GM12878 (cell line): Measurements from ENCODE around the gene ITGA8. TPM values are rescaled to one million over a fixed set of nuclear protein-coding genes. Genes with fewer than 3 reads are reported as not detected.

Source experiments
- ATAC-seq: fragments of 200-7000 bp; cut with Tn5 transposase; 3 replicates; pipeline ENCODE4 v1.9.1; 2020; ENCODE audit warnings: mild to moderate bottlenecking, moderate library complexity
- BruUV-seq: library from RNA; stranded (reverse); fragments of 400-500 nt; replicated peaks from 2 replicates; lab custom pipeline; 2021; lab: Mats Ljungman, UMichigan
- CTCF ChIA-PET: fragments of 300-600 bp; sonication (Branson Sonifier 250); formaldehyde crosslinking; extraction: SDS; loops from one replicate; lab custom pipeline; 2021; ENCODE audit warnings: inconsistent platforms; lab: Yijun Ruan, JAX
- POLR2A ChIA-PET: fragments of 350-600 bp; formaldehyde crosslinking; extraction: SDS; loops from one replicate; lab custom pipeline; 2021; ENCODE audit warnings: inconsistent platforms; lab: Charles Lee
- RAD21 ChIA-PET: fragments of 300-600 bp; sonication (Branson Sonifier 250); formaldehyde crosslinking; loops from one replicate; lab custom pipeline; 2023; ENCODE audit warnings: antibody characterized with exemption; ENCODE audit not compliant: unreplicated experiment; lab: Charles Lee
- SMC1A ChIA-PET: fragments of 300-600 bp; sonication (Branson Sonifier 250); formaldehyde crosslinking; loops from one replicate; lab custom pipeline; 2023; ENCODE audit not compliant: unreplicated experiment, uncharacterized antibody; lab: Charles Lee
- DNase-seq: peaks from one replicate; pipeline ENCODE4 v3.0.0-alpha.2; 2011; ENCODE audit warnings: low read depth, low spot score
- FAIRE-seq: peaks from 3 replicates; lab custom pipeline; 2011; peaks lifted over from hg19 to GRCh38; lab: Jason Lieb, UNC
- H2AFZ ChIP-seq: 2 replicates; pipeline ENCODE4 v1.6.0; 2011; ENCODE audit warnings: low read depth, low read length, control low read depth; ENCODE audit not compliant: control insufficient read depth
- H3K27ac ChIP-seq: 2 replicates; pipeline ENCODE4 v1.5.1; 2011; ENCODE audit warnings: control low read depth; ENCODE audit not compliant: control insufficient read depth, insufficient read depth
- H3K27me3 ChIP-seq, 2 experiments: replicated peaks in 1 of 2; 2 replicates each; pipeline versions ENCODE4 v1.6.0 to v1.6.1; 2011; ENCODE audit warnings: low read length in 1 of 2; ENCODE audit not compliant: control insufficient read depth in 2 of 2, insufficient read depth in 2 of 2
- H3K36me3 ChIP-seq, 2 experiments: 2 replicates each; pipeline ENCODE4 v1.5.1; 2011; ENCODE audit warnings: low read length in 1 of 2; ENCODE audit not compliant: control insufficient read depth in 2 of 2, insufficient read depth in 2 of 2
- H3K4me1 ChIP-seq: 2 replicates; pipeline ENCODE4 v1.6.1; 2011; ENCODE audit warnings: mild to moderate bottlenecking, low read length, moderate library complexity, mixed read lengths; ENCODE audit not compliant: control insufficient read depth, insufficient read depth
- H3K4me2 ChIP-seq: 2 replicates; pipeline ENCODE4 v1.6.0; 2011; ENCODE audit warnings: control low read depth; ENCODE audit not compliant: control insufficient read depth, insufficient read depth
- H3K4me3 ChIP-seq: fragments of 200-600 bp; sonication (generic); 2 replicates; pipeline ENCODE4 v1.5.1; 2016
- H3K79me2 ChIP-seq: 2 replicates; pipeline ENCODE4 v1.6.0; 2011; ENCODE audit warnings: low read length; ENCODE audit not compliant: control insufficient read depth, insufficient read depth
- H3K9ac ChIP-seq: 2 replicates; pipeline ENCODE4 v1.8.0; 2011; ENCODE audit warnings: low read length, control low read depth, mixed read lengths; ENCODE audit not compliant: control insufficient read depth, insufficient read depth
- H3K9me3 ChIP-seq: replicated peaks from 3 replicates; pipeline ENCODE4 v1.5.1; 2011; ENCODE audit warnings: mild to moderate bottlenecking, low read length; ENCODE audit not compliant: control insufficient read depth, insufficient read depth
- H4K20me1 ChIP-seq: 2 replicates; pipeline ENCODE4 v1.6.0; 2011; ENCODE audit not compliant: control insufficient read depth, insufficient read depth
- BACH1 ChIP-seq: fragments of 450-650 bp; IDR thresholded peaks from 2 replicates; pipeline ENCODE4 v1.6.1; 2017; ENCODE audit warnings: mild to moderate bottlenecking, borderline replicate concordance
- CREM ChIP-seq: IDR thresholded peaks from 2 replicates; pipeline ENCODE4 v1.6.1; 2014; ENCODE audit warnings: antibody characterized with exemption, low read depth
- E2F4 ChIP-seq: IDR thresholded peaks from 2 replicates; pipeline ENCODE4 v1.6.1; 2012; ENCODE audit warnings: low read depth, low read length, improper control_type of control experiment
- E4F1 ChIP-seq: fragments of 450-650 bp; IDR thresholded peaks from 2 replicates; pipeline ENCODE4 v1.6.1; 2018; ENCODE audit warnings: borderline replicate concordance, mild to moderate bottlenecking; ENCODE audit not compliant: partially characterized antibody
- ETV6 ChIP-seq, 2 experiments: fragments of 450-650 bp in 1 of 2; IDR thresholded peaks in 1 of 2; conservative IDR thresholded peaks in 1 of 2; 2 replicates each; pipeline ENCODE4 v1.6.1; 2014; ENCODE audit warnings: antibody characterized with exemption in 1 of 2, borderline replicate concordance in 1 of 2, low read depth in 1 of 2, mild to moderate bottlenecking in 1 of 2, moderate library complexity in 1 of 2
- EZH2 ChIP-seq: IDR thresholded peaks from 2 replicates; pipeline ENCODE4 v1.6.1; 2012; ENCODE audit warnings: low read depth, mild to moderate bottlenecking, control low read depth, inconsistent platforms, low read length, borderline replicate concordance; ENCODE audit not compliant: control insufficient read depth
- FOXK2 ChIP-seq: fragments of 450-650 bp; IDR thresholded peaks from 2 replicates; pipeline ENCODE4 v1.6.1; 2017; ENCODE audit warnings: mild to moderate bottlenecking, moderate library complexity
- GABPA ChIP-seq: IDR thresholded peaks from 2 replicates; pipeline ENCODE4 v1.6.1; 2014; ENCODE audit warnings: antibody characterized with exemption, low read depth, mild to moderate bottlenecking, inconsistent platforms
- IKZF1 ChIP-seq: fragments of 450-650 bp; conservative IDR thresholded peaks from 2 replicates; pipeline ENCODE4 v1.6.1; 2017; ENCODE audit warnings: antibody characterized with exemption, mild to moderate bottlenecking
- KAT2A ChIP-seq: conservative IDR thresholded peaks from 2 replicates; pipeline ENCODE4 v1.6.1; 2011; ENCODE audit warnings: low read depth, low read length; ENCODE audit not compliant: control insufficient read depth
- MTA2 ChIP-seq: fragments of 450-650 bp; IDR thresholded peaks from 2 replicates; pipeline ENCODE4 v1.6.1; 2016; ENCODE audit warnings: low read depth, mild to moderate bottlenecking, moderate library complexity
- MYB ChIP-seq: fragments of 150-350 bp; IDR thresholded peaks from 2 replicates; pipeline ENCODE4 v1.6.1; 2014; ENCODE audit warnings: mild to moderate bottlenecking, low read depth, low read length, borderline replicate concordance
- NR2C2 ChIP-seq: IDR thresholded peaks from 2 replicates; pipeline ENCODE4 v1.6.1; 2011; ENCODE audit warnings: borderline replicate concordance, low read depth; ENCODE audit not compliant: control insufficient read depth, insufficient read length
- RB1 ChIP-seq: fragments of 450-650 bp; formaldehyde crosslinking; IDR thresholded peaks from 2 replicates; pipeline ENCODE4 v1.6.1; 2017; ENCODE audit warnings: mild to moderate bottlenecking, borderline replicate concordance
- RUNX3 ChIP-seq: IDR thresholded peaks from 2 replicates; pipeline ENCODE4 v1.6.1; 2012; ENCODE audit warnings: low read length, inconsistent platforms
- SRF ChIP-seq, 2 experiments: IDR thresholded peaks; 2 replicates each; pipeline ENCODE4 v1.6.1; 2011; ENCODE audit warnings: low read depth in 2 of 2, low read length in 2 of 2, mild to moderate bottlenecking in 1 of 2, moderate library complexity in 1 of 2
- TAF1 ChIP-seq: IDR thresholded peaks from 2 replicates; pipeline ENCODE4 v1.6.1; 2011; ENCODE audit warnings: mild to moderate bottlenecking, low read depth, low read length, borderline replicate concordance
- WGBS: methylation state at CpG from one replicate; pipeline ENCODE4 v1.1.6; 2016; ENCODE audit warnings: low lambda C conversion rate; ENCODE audit not compliant: insufficient replicate concordance, insufficient coverage; ENCODE audit errors: missing lambda C conversion rate; 5-methylcytosine and 5-hydroxymethylcytosine counted together
- in situ Hi-C: fragments of 300-500 bp; cut with MboI; formaldehyde crosslinking; loops from 9 replicates; pipeline ENCODE4 v1.14.3; 2018; ENCODE audit warnings: mixed read lengths
- intact Hi-C: fragments of 100-400 bp; cut with micrococcal nuclease; formaldehyde crosslinking; loops from one replicate; pipeline ENCODE4 v1.14.2; 2022; ENCODE audit not compliant: unreplicated experiment
- polyA plus RNA-seq, 11 experiments: library from polyadenylated mRNA; depleted of rRNA in 4 of 11; unstranded in 6 of 11; stranded (reverse) in 5 of 11; fragments of >200 nt; fragmentation: Nextera tagmentation in 4 of 11; fragmentation: Illumina TruSeq in 1 of 11; extraction: Ambion mirVana in 4 of 11; extraction: Trizol in 1 of 11; gene quantifications; 1 replicate in 1 of 11; 2 replicates in 10 of 11; pipeline versions ENCODE4 v1.2.1 to v1.2.3, GENCODE V29; 2011 to 2016; ENCODE audit warnings: inconsistent platforms in 2 of 11, missing spikeins in 2 of 11, low read depth in 1 of 11
- total RNA-seq, 4 experiments: library from RNA; depleted of rRNA in 3 of 4; stranded (reverse); fragments of >200 nt in 3 of 4; fragmentation: Illumina TruSeq in 1 of 4; extraction: Trizol in 1 of 4; gene quantifications; 2 replicates each; pipeline versions ENCODE4 v1.2.1 to v1.2.3, GENCODE V29; 2013 to 2021
- TF ChIP-seq, protein P1 (sequence below): fragments of 450-650 bp; IDR thresholded peaks from 2 replicates; pipeline ENCODE4 v1.6.1; 2014; ENCODE audit warnings: mild to moderate bottlenecking

The ITGA8 gene
- total and polyA plus RNA-seq, 10 of the 15 experiments (the other 5 are each of a cell fraction or from before 2014, with no cell fraction given): 0.03 TPM; not detected in 9

DNA sequence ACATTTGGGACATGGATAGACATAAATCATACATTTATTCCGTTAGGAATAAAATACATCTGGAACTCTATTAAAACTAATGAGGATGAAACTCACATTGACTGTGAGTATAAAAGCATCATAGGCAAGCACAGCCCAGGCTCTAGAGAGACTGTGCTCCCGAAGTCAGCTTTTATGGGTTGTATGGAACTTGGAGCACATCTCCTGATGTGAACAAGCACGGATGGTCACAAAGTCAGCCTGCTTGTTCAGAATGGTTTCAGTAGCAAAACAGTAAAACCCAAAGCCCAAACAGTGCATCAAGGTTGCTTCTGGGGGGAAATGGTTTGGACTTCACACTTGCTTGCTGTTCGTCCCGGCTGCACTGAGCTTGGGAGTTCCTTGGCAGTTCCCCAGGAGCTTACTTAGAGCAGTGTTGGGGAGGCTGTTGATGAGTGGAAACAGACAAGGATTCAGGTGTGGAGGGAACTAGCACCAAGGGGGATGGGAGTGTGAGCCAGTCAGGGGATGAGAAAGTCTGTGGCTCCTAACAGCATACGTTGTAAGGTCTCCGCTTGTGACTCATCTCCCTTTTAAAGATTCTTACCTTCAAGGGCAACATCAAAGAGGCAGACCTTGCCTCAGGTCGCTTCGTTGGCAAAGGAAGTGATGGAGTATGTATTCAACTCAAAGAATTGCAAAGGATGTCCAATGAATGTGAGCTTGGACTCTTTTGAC lies 19.7 kb upstream of the ITGA8 start:
- ChIA-PET SMC1A (no interaction called here), CTCF (interaction anchor here (0.6 kb wide), 1 partner anchor 779 kb away, joined by 4 read pairs; no protein-coding TSS in a partner anchor), POLR2A (no interaction called here), RAD21 (no interaction called here)
- Histone ChIP-seq H3K9ac (no peak overlapping the region), H3K27me3 (no peaks in the 10 kb centered on the region), H3K79me2 (no peaks in the 10 kb centered on the region), H4K20me1 (no peaks in the 10 kb centered on the region), H3K4me1 (no peaks in the 10 kb centered on the region), H2AFZ (no peak overlapping the region), H3K9me3 (no peaks in the 10 kb centered on the region), H3K4me2 (no peak overlapping the region), H3K4me3 (no peak overlapping the region), H3K27ac (no peak overlapping the region), H3K36me3 (no peaks in the 10 kb centered on the region)
- 40% methylated on average over 9 of the region's 9 CpGs for WGBS
- intact Hi-C loops: no loop called here
- in situ Hi-C loops: no loop called here
- BruUV-seq: no TSS peak
- TF ChIP-seq CREM (no peak), NR2C2 (no peak), TAF1 (no peak), RB1 (no peak), GABPA (no peak), KAT2A (no peak), ETV6 (conservative IDR thresholded peaks at IDR 0.05 in 1 of 2, IDR thresholded peaks at IDR 0.05 in 1 of 2; ENCODE audit: borderline replicate concordance in 1 of 2, low read depth in 1 of 2) (no peak), RUNX3 (no peak), E2F4 (no peak), BACH1 (no peak), IKZF1 (no peak), FOXK2 (no peak), MTA2 (no peak), SRF (IDR thresholded peaks at IDR 0.05; ENCODE audit: low read depth in 2 of 2, low read length in 2 of 2) (no peak), MYB (no peak), EZH2 (no peak), E4F1 (no peak)
- TF ChIP-seq, protein P1, sequence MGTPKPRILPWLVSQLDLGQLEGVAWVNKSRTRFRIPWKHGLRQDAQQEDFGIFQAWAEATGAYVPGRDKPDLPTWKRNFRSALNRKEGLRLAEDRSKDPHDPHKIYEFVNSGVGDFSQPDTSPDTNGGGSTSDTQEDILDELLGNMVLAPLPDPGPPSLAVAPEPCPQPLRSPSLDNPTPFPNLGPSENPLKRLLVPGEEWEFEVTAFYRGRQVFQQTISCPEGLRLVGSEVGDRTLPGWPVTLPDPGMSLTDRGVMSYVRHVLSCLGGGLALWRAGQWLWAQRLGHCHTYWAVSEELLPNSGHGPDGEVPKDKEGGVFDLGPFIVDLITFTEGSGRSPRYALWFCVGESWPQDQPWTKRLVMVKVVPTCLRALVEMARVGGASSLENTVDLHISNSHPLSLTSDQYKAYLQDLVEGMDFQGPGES: no peak
- no peak for ATAC-seq
- no peak for DNase-seq
- no peak for FAIRE-seq
